Measurements from ENCODE around the gene NHLRC2. TPM values are rescaled to one million over a fixed set of nuclear protein-coding genes. Genes with fewer than 3 reads are reported as not detected.

The NHLRC2 gene
- total and polyA plus RNA-seq, 2 donors (not counting 3 experiments of a cell fraction or from before 2014, with no cell fraction given): 5.2 to 28.2 TPM

GRCh38 chr10:113922787-113923570, 68.5 kb downstream of the NHLRC2 start:
- no peak overlapping the region for H3K9ac ChIP-seq (replicated peaks; ENCODE audit: extremely low read depth, insufficient read depth, low read length)
- POLR2A ChIA-PET: no interaction called here
- H3K4me3 ChIP-seq (replicated peaks in 1 of 3; ENCODE audit: insufficient read depth in 1 of 3, low read depth in 1 of 3, low read length in 3 of 3): no peak overlapping the region
- CTCF ChIA-PET: interaction anchor here (1.4 to 1.6 kb wide), 2 partner anchors 9 to 28 kb away, joined by 3 to 4 read pairs; no protein-coding TSS in a partner anchor
- dilution Hi-C loops (cut with MboI; ENCODE audit: extremely low pct_ligation_motif_present, low sequenced_read_pairs) (no loop called here), intact Hi-C loops (cut with micrococcal nuclease) (no loop called here)
- no peaks in the 10 kb centered on the region for H3K36me3 ChIP-seq (ENCODE audit: control insufficient read depth in 2 of 2, extremely low read depth in 1 of 2, insufficient read depth in 2 of 2, low read length in 2 of 2)
- no peaks in the 10 kb centered on the region for H3K9me3 ChIP-seq (replicated peaks; ENCODE audit: control insufficient read depth, insufficient read depth, low read length)
- H4K20me1 ChIP-seq (replicated peaks; ENCODE audit: control insufficient read depth, extremely low read depth, insufficient read depth, low read length): no peaks in the 10 kb centered on the region
- no peaks in the 10 kb centered on the region for H3K79me2 ChIP-seq (ENCODE audit: control insufficient read depth, insufficient read depth, low read length)
- TF ChIP-seq FOS (IDR thresholded peaks at IDR 0.05; ENCODE audit: borderline replicate concordance, insufficient read depth, low read length) (no peak), GATA2 (IDR thresholded peaks at IDR 0.05; ENCODE audit: insufficient read depth, insufficient read length, low read depth, low read length) (no peak), POLR2AphosphoS5 (IDR thresholded peaks at IDR 0.05; ENCODE audit: insufficient read depth, low read depth, low read length) (no peak), MAX (IDR thresholded peaks at IDR 0.05; ENCODE audit: insufficient read depth, insufficient read length) (no peak), POLR2A (IDR thresholded peaks at IDR 0.05; ENCODE audit: low read depth, low read length) (no peak), JUN (IDR thresholded peaks at IDR 0.05; ENCODE audit: borderline replicate concordance, insufficient read depth, insufficient read length, low read depth) (no peak), EZH2 (IDR thresholded peaks at IDR 0.05; ENCODE audit: borderline replicate concordance, low read depth, low read length, severe bottlenecking) (no peak), MYC (IDR thresholded peaks at IDR 0.05; ENCODE audit: low read depth, low read length) (no peak)
- TF ChIP-seq, protein P1, sequence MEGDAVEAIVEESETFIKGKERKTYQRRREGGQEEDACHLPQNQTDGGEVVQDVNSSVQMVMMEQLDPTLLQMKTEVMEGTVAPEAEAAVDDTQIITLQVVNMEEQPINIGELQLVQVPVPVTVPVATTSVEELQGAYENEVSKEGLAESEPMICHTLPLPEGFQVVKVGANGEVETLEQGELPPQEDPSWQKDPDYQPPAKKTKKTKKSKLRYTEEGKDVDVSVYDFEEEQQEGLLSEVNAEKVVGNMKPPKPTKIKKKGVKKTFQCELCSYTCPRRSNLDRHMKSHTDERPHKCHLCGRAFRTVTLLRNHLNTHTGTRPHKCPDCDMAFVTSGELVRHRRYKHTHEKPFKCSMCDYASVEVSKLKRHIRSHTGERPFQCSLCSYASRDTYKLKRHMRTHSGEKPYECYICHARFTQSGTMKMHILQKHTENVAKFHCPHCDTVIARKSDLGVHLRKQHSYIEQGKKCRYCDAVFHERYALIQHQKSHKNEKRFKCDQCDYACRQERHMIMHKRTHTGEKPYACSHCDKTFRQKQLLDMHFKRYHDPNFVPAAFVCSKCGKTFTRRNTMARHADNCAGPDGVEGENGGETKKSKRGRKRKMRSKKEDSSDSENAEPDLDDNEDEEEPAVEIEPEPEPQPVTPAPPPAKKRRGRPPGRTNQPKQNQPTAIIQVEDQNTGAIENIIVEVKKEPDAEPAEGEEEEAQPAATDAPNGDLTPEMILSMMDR (IDR thresholded peaks at IDR 0.05; ENCODE audit: extremely low read depth in 1 of 2, insufficient read depth in 1 of 2, low read depth in 1 of 2, low read length in 2 of 2): no peak
- no peak for FAIRE-seq
- DNase-seq (ENCODE audit: low read depth, low spot score): no peak
- no peak overlapping the region for H2AFZ ChIP-seq (ENCODE audit: low read depth, low read length)
- no TSS peak for BruUV-seq (replicated peaks)
- no peak overlapping the region for H3K27ac ChIP-seq (ENCODE audit: insufficient read depth, low read depth, low read length)
- no peak overlapping the region for H3K4me2 ChIP-seq (ENCODE audit: insufficient read depth, low read length)
- no peaks in the 10 kb centered on the region for H3K27me3 ChIP-seq (ENCODE audit: control insufficient read depth in 2 of 2, insufficient read depth in 2 of 2, low read length in 2 of 2)
- peaks cover 12% of the 10 kb centered on the region for H3K4me1 ChIP-seq (ENCODE audit: control insufficient read depth, extremely low read depth, insufficient read depth, low read length)
- no peaks in the 10 kb centered on the region for H3K9me1 ChIP-seq (replicated peaks; ENCODE audit: control insufficient read depth, extremely low read depth, insufficient read depth, low read length)

All from endothelial cell of umbilical vein (primary cell).